MCF 10A (cell line): Measurements from ENCODE around the gene MRPL2. TPM values are rescaled to one million over a fixed set of nuclear protein-coding genes. Genes with fewer than 3 reads are reported as not detected.
"Not testable (repeated sequence)": the region's sequence is repeated elsewhere in the genome, so short reads cannot be mapped to it uniquely, and the experiment has no call there.

Experiments used
- BruUV-seq: library from RNA; stranded (reverse); fragments of 400-500 nt; replicated peaks from 2 replicates; lab custom pipeline; 2021; lab: Mats Ljungman, UMichigan
- CTCF ChIA-PET: fragments of 300-600 bp; sonication (Branson Sonifier 250); formaldehyde crosslinking; extraction: SDS; loops from one replicate; lab custom pipeline; 2021; ENCODE audit warnings: antibody characterized with exemption, inconsistent platforms; lab: Yijun Ruan, JAX
- POLR2A ChIA-PET: fragments of 300-600, 350-650 bp; sonication (Branson Sonifier 250); formaldehyde crosslinking; extraction: SDS; loops from one replicate; lab custom pipeline; 2020; ENCODE audit warnings: antibody characterized with exemption, inconsistent platforms; lab: Yijun Ruan, JAX
- DNase-seq: peaks from one replicate; pipeline ENCODE4 v3.0.0-alpha.2; 2018; ENCODE audit not compliant: unreplicated experiment
- H3K27ac Mint-ChIP-seq: one replicate; pipeline ENCODE4 v1.8.0; 2022; ENCODE audit warnings: mild to moderate bottlenecking, low read depth, mixed read lengths; ENCODE audit not compliant: unreplicated experiment
- H3K27me3 Mint-ChIP-seq: one replicate; pipeline ENCODE4 v1.8.0; 2022; ENCODE audit warnings: mixed read lengths; ENCODE audit not compliant: insufficient read depth, unreplicated experiment
- H3K36me3 Mint-ChIP-seq: one replicate; pipeline ENCODE4 v1.8.0; 2022; ENCODE audit warnings: mild to moderate bottlenecking, moderate library complexity, mixed read lengths; ENCODE audit not compliant: insufficient read depth, unreplicated experiment
- H3K4me1 Mint-ChIP-seq: one replicate; pipeline ENCODE4 v1.8.0; 2022; ENCODE audit warnings: mixed read lengths; ENCODE audit not compliant: insufficient read depth, unreplicated experiment
- H3K4me3 Mint-ChIP-seq: one replicate; pipeline ENCODE4 v1.8.0; 2022; ENCODE audit warnings: mild to moderate bottlenecking, moderate library complexity, mixed read lengths; ENCODE audit not compliant: unreplicated experiment
- H3K9me3 Mint-ChIP-seq: one replicate; pipeline ENCODE4 v1.8.0; 2022; ENCODE audit warnings: mixed read lengths; ENCODE audit not compliant: unreplicated experiment
- intact Hi-C: fragments of 100-400 bp; cut with micrococcal nuclease; formaldehyde crosslinking; loops from 2 replicates; pipeline ENCODE4 v1.14.1; 2022
- total RNA-seq: library from RNA; stranded (reverse); gene quantifications from 2 replicates; pipeline ENCODE4 v1.2.3, GENCODE V29; 2022
- TF ChIP-seq, protein P1 (sequence below): fragments of 200-600 bp; IDR thresholded peaks from one replicate; pipeline ENCODE4 v1.8.0; 2022; ENCODE audit warnings: antibody characterized with exemption, mild to moderate bottlenecking; ENCODE audit not compliant: unreplicated experiment

The MRPL2 gene
- total RNA-seq, 1 experiment from 2014 or later: 155 TPM

- Mint-ChIP-seq H3K4me1 (no peaks in the 10 kb centered on the region), H3K27ac (no peak overlapping the region), H3K9me3 (no peaks in the 10 kb centered on the region), H3K27me3 (no peaks in the 10 kb centered on the region), H3K36me3 (peaks cover 49% of the 10 kb centered on the region), H3K4me3 (no peak overlapping the region)
- no TSS peak for BruUV-seq
- intact Hi-C loops: no loop called here
- no peak for DNase-seq
- CTCF ChIA-PET: no interaction called here
- POLR2A ChIA-PET: interaction anchor here (2.1 kb wide), 1 partner anchor 10 kb away, joined by 11 read pairs; the partner anchor contains the start of gene CUL7
- TF ChIP-seq, protein P1, sequence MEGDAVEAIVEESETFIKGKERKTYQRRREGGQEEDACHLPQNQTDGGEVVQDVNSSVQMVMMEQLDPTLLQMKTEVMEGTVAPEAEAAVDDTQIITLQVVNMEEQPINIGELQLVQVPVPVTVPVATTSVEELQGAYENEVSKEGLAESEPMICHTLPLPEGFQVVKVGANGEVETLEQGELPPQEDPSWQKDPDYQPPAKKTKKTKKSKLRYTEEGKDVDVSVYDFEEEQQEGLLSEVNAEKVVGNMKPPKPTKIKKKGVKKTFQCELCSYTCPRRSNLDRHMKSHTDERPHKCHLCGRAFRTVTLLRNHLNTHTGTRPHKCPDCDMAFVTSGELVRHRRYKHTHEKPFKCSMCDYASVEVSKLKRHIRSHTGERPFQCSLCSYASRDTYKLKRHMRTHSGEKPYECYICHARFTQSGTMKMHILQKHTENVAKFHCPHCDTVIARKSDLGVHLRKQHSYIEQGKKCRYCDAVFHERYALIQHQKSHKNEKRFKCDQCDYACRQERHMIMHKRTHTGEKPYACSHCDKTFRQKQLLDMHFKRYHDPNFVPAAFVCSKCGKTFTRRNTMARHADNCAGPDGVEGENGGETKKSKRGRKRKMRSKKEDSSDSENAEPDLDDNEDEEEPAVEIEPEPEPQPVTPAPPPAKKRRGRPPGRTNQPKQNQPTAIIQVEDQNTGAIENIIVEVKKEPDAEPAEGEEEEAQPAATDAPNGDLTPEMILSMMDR: no peak
Observed at GRCh38 chr6:43043310-43043709, 15.9 kb downstream of the MRPL2 start.

GRCh38 chr6:43041475-43041874 lies 17.8 kb downstream of the MRPL2 start:
- H3K4me1 Mint-ChIP-seq, H3K4me3 Mint-ChIP-seq, H3K9me3 Mint-ChIP-seq, intact Hi-C loops, BruUV-seq, DNase-seq, H3K27me3 Mint-ChIP-seq, H3K27ac Mint-ChIP-seq: not testable (repeated sequence)
- CTCF ChIA-PET: interaction anchor here (1.2 kb wide), 1 partner anchor 8 kb away, joined by 3 read pairs; no protein-coding TSS in a partner anchor
- H3K36me3 Mint-ChIP-seq: peaks cover 49% of the 10 kb centered on the region
- POLR2A ChIA-PET: interaction anchor here (2.1 kb wide), 1 partner anchor 12 kb away, joined by 11 read pairs; the partner anchor contains the start of gene CUL7

GRCh38 chr6:43040542-43041257 lies 18.5 kb downstream of the MRPL2 start:
- BruUV-seq: no TSS peak
- no peak for DNase-seq
- TF ChIP-seq, protein P1: no peak
- POLR2A ChIA-PET: interaction anchor here (0.7 to 1.2 kb wide), 4 partner anchors 18 to 132 kb away, joined by 3 read pairs; no protein-coding TSS in a partner anchor
- intact Hi-C loops: no loop called here
- H3K36me3 Mint-ChIP-seq: peaks cover 51% of the 10 kb centered on the region
- no peaks in the 10 kb centered on the region for H3K27me3 Mint-ChIP-seq
- no peak overlapping the region for H3K27ac Mint-ChIP-seq
- no peaks in the 10 kb centered on the region for H3K4me1 Mint-ChIP-seq
- CTCF ChIA-PET: interaction anchor here (0.7 to 1.2 kb wide), 2 partner anchors 9 to 118 kb away, joined by 3 read pairs; no protein-coding TSS in a partner anchor
- H3K4me3 Mint-ChIP-seq: no peak overlapping the region
- no peaks in the 10 kb centered on the region for H3K9me3 Mint-ChIP-seq

DNA sequence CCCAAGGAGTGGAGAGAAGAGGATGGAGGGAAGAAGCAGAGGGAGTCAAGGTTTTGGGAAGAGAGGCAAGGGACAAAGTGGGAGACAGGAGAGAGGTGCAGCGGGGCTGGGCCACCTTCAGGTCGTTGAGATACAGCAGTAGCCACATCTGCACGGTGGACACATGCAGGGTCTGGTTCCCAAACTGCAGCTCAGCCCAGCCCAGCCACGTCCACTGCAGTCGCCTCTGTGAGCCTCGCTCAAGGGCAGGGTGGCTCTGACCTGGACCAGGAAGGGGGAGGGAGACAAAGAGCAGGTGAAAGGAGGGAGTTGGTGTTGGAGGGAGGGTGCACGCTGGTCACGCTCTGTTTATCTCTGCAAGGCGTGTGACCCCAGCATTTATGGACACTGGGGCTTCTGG lies 20.5 kb downstream of the MRPL2 start:
- BruUV-seq: no TSS peak
- intact Hi-C loops: no loop called here
- Mint-ChIP-seq H3K27me3 (no peaks in the 10 kb centered on the region), H3K36me3 (peaks cover 55% of the 10 kb centered on the region), H3K4me1 (no peaks in the 10 kb centered on the region), H3K9me3 (no peaks in the 10 kb centered on the region), H3K4me3 (no peak overlapping the region), H3K27ac (no peak overlapping the region)
- DNase-seq: no peak
- POLR2A ChIA-PET: interaction anchor here (0.8 to 1.3 kb wide), 4 partner anchors 14 to 54 kb away, joined by 3 read pairs; partner anchors contain the start of genes CUL7 and PPP2R5D
- TF ChIP-seq, protein P1: no peak
- CTCF ChIA-PET: no interaction called here
